Lung (tissue), 12 donors: ENCODE results near the gene GAS2L3. TPM values are rescaled to one million over a fixed set of nuclear protein-coding genes. Genes with fewer than 3 reads are reported as not detected.

ENCODE experiments used
- ATAC-seq: fragments of 200-7000 bp; cut with Tn5 transposase; one replicate; pipeline ENCODE4 v1.9.1; 2020; ENCODE audit warnings: moderate number of reproducible peaks; ENCODE audit not compliant: insufficient read depth, low FRiP score
- DNase-seq, 3 donors: peaks; one replicate each; pipeline ENCODE4 v3.0.0-alpha.2; 2013 to 2017
- H3K27ac ChIP-seq, 2 donors: one replicate each; pipeline ENCODE4 v1.5.1; 2013; ENCODE audit warnings: mild to moderate bottlenecking in 2 of 2, moderate library complexity in 2 of 2, control low read depth in 1 of 2, inconsistent platforms in 1 of 2, low read depth in 1 of 2, low read length in 1 of 2
- H3K27me3 ChIP-seq, 3 donors: one replicate each; pipeline ENCODE4 v1.5.1; 2013; ENCODE audit warnings: low read length in 2 of 3; ENCODE audit not compliant: control insufficient read depth in 3 of 3, insufficient read depth in 3 of 3
- H3K36me3 ChIP-seq, 4 donors: one replicate each; pipeline ENCODE4 v1.5.1; 2013; ENCODE audit warnings: low read length in 4 of 4, mild to moderate bottlenecking in 1 of 4, moderate library complexity in 1 of 4; ENCODE audit not compliant: control insufficient read depth in 4 of 4, insufficient read depth in 4 of 4
- H3K4me1 ChIP-seq, 5 donors: one replicate each; pipeline ENCODE4 v1.5.1; 2013; ENCODE audit warnings: low read length in 5 of 5, mild to moderate bottlenecking in 2 of 5, moderate library complexity in 1 of 5; ENCODE audit not compliant: control insufficient read depth in 5 of 5, insufficient read depth in 5 of 5
- H3K4me3 ChIP-seq: one replicate; pipeline ENCODE4 v1.5.1; 2013; ENCODE audit warnings: mild to moderate bottlenecking, control low read depth, moderate library complexity
- H3K9ac ChIP-seq, 2 donors: one replicate each; pipeline ENCODE4 v1.5.1; 2013; ENCODE audit warnings: low read length in 2 of 2, control low read depth in 1 of 2; ENCODE audit not compliant: insufficient read depth in 1 of 2
- H3K9me3 ChIP-seq, 4 donors: one replicate each; pipeline ENCODE4 v1.5.1; 2013; ENCODE audit warnings: low read length in 3 of 4, mild to moderate bottlenecking in 1 of 4, moderate library complexity in 1 of 4; ENCODE audit not compliant: control insufficient read depth in 4 of 4, insufficient read depth in 3 of 4
- CTCF ChIP-seq: IDR thresholded peaks from 2 replicates; pipeline ENCODE4 v1.5.1; 2012; ENCODE audit warnings: mild to moderate bottlenecking; ENCODE audit errors: control extremely low read depth, extremely low read depth
- WGBS, 2 donors: extraction: QIAGEN DNeasy Blood & Tissue Kit; methylation state at CpG; one replicate each; pipeline ENCODE4 v1.1.7; 2013; 5-methylcytosine and 5-hydroxymethylcytosine counted together
- polyA plus RNA-seq, 2 donors: library from polyadenylated mRNA; stranded (reverse); fragments of 200-250 nt; gene quantifications; one replicate each; pipeline ENCODE4 v1.2.1, GENCODE V29; 2013
- total RNA-seq, 2 donors: library from RNA; depleted of rRNA in 1 of 2; stranded (reverse); fragments of >200 nt in 1 of 2; gene quantifications; one replicate each; pipeline ENCODE4 v1.2.1, GENCODE V29; 2014 to 2021
- donor health status: control.
- donor health status: control.
- donor health status: Bipolar disorder and iron deficiency.
- donor health status: healthy.
- donor health status: DM: yes; HTN: yes; CAD: no.

GAS2L3 gene
- total and polyA plus RNA-seq, 4 donors, result 1.7 to 15.6 (median 7.0) TPM

- no peaks in the 10 kb centered on the region for H3K36me3 ChIP-seq
- H3K27me3 ChIP-seq, result peaks cover 0 to 8% (median 0%) of the 10 kb centered on the region in 3 donors
- H3K27ac ChIP-seq, result no peak overlapping the region
- TF ChIP-seq CTCF, result no peak
- peaks cover 0 to 3% (median 0%) of the 10 kb centered on the region in 5 donors for H3K4me1 ChIP-seq
- H3K9me3 ChIP-seq, result no peaks in the 10 kb centered on the region
- no peak for DNase-seq
- ATAC-seq, result peak; percentile 27
- 72 to 87% methylated on average over 1 of the region's 1 CpG for WGBS, 2 donors
- H3K4me3 ChIP-seq, result no peak overlapping the region
- no peak overlapping the region for H3K9ac ChIP-seq
These were observed 35.3 kb downstream of the GAS2L3 start for GRCh38 chr12:100608776-100609175.

- Histone ChIP-seq H3K9ac (no peak overlapping the region), H3K9me3 (no peaks in the 10 kb centered on the region), H3K4me1 (peaks cover 0 to 3% (median 0%) of the 10 kb centered on the region in 5 donors), H3K27me3 (peaks cover 0 to 8% (median 0%) of the 10 kb centered on the region in 3 donors), H3K4me3 (no peak overlapping the region), H3K27ac (no peak overlapping the region), H3K36me3 (peaks cover 0 to 3% (median 0%) of the 10 kb centered on the region in 4 donors)
- no peak for DNase-seq
- 77 to 79% methylated on average over 4 of the region's 4 CpGs for WGBS, 2 donors
- ATAC-seq, result no peak
- no peak for TF ChIP-seq CTCF
These were observed 37.4 kb downstream of the GAS2L3 start for GRCh38 chr12:100610666-100611430.

GRCh38 chr12:100612606-100613005 lies 39.1 kb downstream of the GAS2L3 start:
- Histone ChIP-seq H3K27me3 (peaks cover 0 to 4% (median 0%) of the 10 kb centered on the region in 3 donors), H3K27ac (no peak overlapping the region), H3K9me3 (no peaks in the 10 kb centered on the region), H3K36me3 (peaks cover 0 to 3% (median 0%) of the 10 kb centered on the region in 4 donors), H3K4me3 (no peak overlapping the region), H3K9ac (no peak overlapping the region), H3K4me1 (peaks cover 0 to 3% (median 0%) of the 10 kb centered on the region in 5 donors)
- DNase-seq, result no peak
- TF ChIP-seq CTCF, result no peak
- 97 to 98% methylated on average over 3 of the region's 3 CpGs for WGBS, 2 donors
- no peak for ATAC-seq

- ATAC-seq, result no peak
These were observed 51.1 kb downstream of the GAS2L3 start for GRCh38 chr12:100624571-100624970.

More at GRCh38 chr12:100624571-100624970, 51.1 kb downstream of the GAS2L3 start:
- H3K9ac ChIP-seq, result no peak overlapping the region
- H3K27ac ChIP-seq, result no peak overlapping the region
- peaks cover 0 to 4% (median 0%) of the 10 kb centered on the region in 3 donors for H3K27me3 ChIP-seq
- no peaks in the 10 kb centered on the region for H3K36me3 ChIP-seq
- TF ChIP-seq CTCF, result no peak
- DNase-seq, result no peak
- H3K9me3 ChIP-seq, result no peaks in the 10 kb centered on the region
- H3K4me3 ChIP-seq, result no peak overlapping the region
- WGBS, 2 donors, result 53 to 73% methylated on average over 4 of the region's 4 CpGs
- no peaks in the 10 kb centered on the region for H3K4me1 ChIP-seq
